NT2/D1 (cell line): ENCODE data around the gene SYNGR4.

ENCODE experiments used
- SUZ12 ChIP-seq: IDR thresholded peaks from 2 replicates; pipeline ENCODE4 v1.6.1; 2011; ENCODE audit not compliant: insufficient read length, insufficient read depth; ENCODE audit errors: extremely low read depth
- YY1 ChIP-seq: IDR thresholded peaks from 2 replicates; pipeline ENCODE4 v1.6.1; 2011; ENCODE audit not compliant: insufficient read length, insufficient read depth

DNA sequence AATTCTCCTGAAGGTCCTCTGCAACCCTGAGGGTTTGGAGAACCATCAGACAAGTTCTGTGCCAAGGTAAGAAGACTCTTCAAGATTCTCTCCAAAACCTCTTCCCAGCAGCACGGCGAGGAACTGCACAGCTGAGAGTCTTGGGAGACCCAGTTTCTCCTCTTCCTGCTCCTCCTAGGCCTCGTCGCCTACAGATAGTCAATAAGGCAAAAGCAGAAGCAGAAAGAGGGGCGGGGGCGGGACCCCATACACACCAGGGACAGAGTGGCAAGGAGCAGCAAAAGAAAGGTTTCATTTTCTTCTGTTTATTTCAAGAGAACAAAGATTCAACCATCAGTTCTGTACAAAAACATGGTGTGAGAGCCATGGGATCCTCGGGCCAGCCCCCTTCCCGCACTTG is 18.1 kb downstream of the SYNGR4 start:
- TF ChIP-seq YY1 (no peak), SUZ12 (no peak)
